A549 (cell line): ENCODE data around the gene PIP4K2B. TPM values are rescaled to one million over a fixed set of nuclear protein-coding genes. Genes with fewer than 3 reads are reported as not detected.
A peak's percentile ranks its signal among the peaks of the same experiment; 100 is the strongest.

ENCODE experiments used
- ATAC-seq, 2 experiments: fragments of 200-7000 bp in 1 of 2; fragments of >200 bp in 1 of 2; cut with Nextera tagmentation in 1 of 2; cut with Tn5 transposase in 1 of 2; 3 replicates each; pipeline versions ENCODE4 v1.8.0 to v1.9.1; 2018 to 2020; ENCODE audit warnings: mild to moderate bottlenecking in 1 of 2, moderate library complexity in 1 of 2
- CTCF ChIA-PET: fragments of 300-600 bp; sonication (Branson Sonifier 250); formaldehyde crosslinking; extraction: SDS; loops from one replicate; lab custom pipeline; 2021; ENCODE audit warnings: antibody characterized with exemption, inconsistent platforms; lab: Yijun Ruan, JAX
- POLR2A ChIA-PET: fragments of 350-600 bp; formaldehyde crosslinking; extraction: SDS; loops from one replicate; lab custom pipeline; 2021; ENCODE audit warnings: antibody characterized with exemption, inconsistent platforms; lab: Yijun Ruan, JAX
- DNase-seq, 2 experiments: peaks; one replicate each; pipeline versions ENCODE4 v3.0.0 to v3.0.0-alpha.2; 2011 to 2016; ENCODE audit warnings: low read depth in 1 of 2, low spot score in 1 of 2
- FAIRE-seq: peaks from 2 replicates; lab custom pipeline; 2011; peaks lifted over from hg19 to GRCh38; lab: Jason Lieb, UNC
- H3K27ac ChIP-seq, 2 experiments: fragments of >200 bp; sonication (Bioruptor Twin); formaldehyde crosslinking; 3 replicates each; pipeline ENCODE4 v1.5.1; 2016 to 2017
- H3K4me1 ChIP-seq: fragments of >200 bp; sonication (Bioruptor Twin); formaldehyde crosslinking; 3 replicates; pipeline ENCODE4 v1.6.1; 2016
- H3K4me2 ChIP-seq: fragments of >200 bp; sonication (Bioruptor Twin); formaldehyde crosslinking; 3 replicates; pipeline ENCODE4 v1.6.1; 2016
- H3K4me3 ChIP-seq: fragments of >200 bp; sonication (Bioruptor Twin); formaldehyde crosslinking; 3 replicates; pipeline ENCODE4 v1.5.1; 2016
- H3K9me3 ChIP-seq: fragments of >200 bp; sonication (Bioruptor Twin); formaldehyde crosslinking; 3 replicates; pipeline ENCODE4 v1.6.1; 2016
- CBX2 ChIP-seq: fragments of 200-600 bp; sonication (generic); IDR thresholded peaks from 2 replicates; pipeline ENCODE4 v1.6.1; 2016; ENCODE audit warnings: low read depth, mild to moderate bottlenecking, borderline replicate concordance
- CEBPB ChIP-seq, 2 experiments: fragments of >200 bp in 1 of 2; sonication (Bioruptor Twin) in 1 of 2; formaldehyde crosslinking in 1 of 2; IDR thresholded peaks; 2 replicates each; pipeline ENCODE4 v1.6.1; 2012 to 2016
- EHMT2 ChIP-seq: fragments of 200-600 bp; sonication (generic); IDR thresholded peaks from 2 replicates; pipeline ENCODE4 v1.6.1; 2016; ENCODE audit warnings: antibody characterized with exemption, low read depth, mild to moderate bottlenecking, moderate library complexity
- FOXS1 ChIP-seq: fragments of 250-450 bp; sonication (Bioruptor Pico); IDR thresholded peaks from 2 replicates; pipeline ENCODE4 v1.5.0; 2020; ENCODE audit warnings: mild to moderate bottlenecking, moderate library complexity
- HDAC2 ChIP-seq: fragments of 200-600 bp; sonication (generic); IDR thresholded peaks from 2 replicates; pipeline ENCODE4 v1.6.1; 2016
- HEYL ChIP-seq: fragments of 250-450 bp; sonication (Bioruptor Pico); IDR thresholded peaks from 2 replicates; pipeline ENCODE4 v1.8.0; 2021; ENCODE audit warnings: mild to moderate bottlenecking, moderate library complexity
- HOXB13 ChIP-seq: fragments of 250-450 bp; sonication (Bioruptor Pico); IDR thresholded peaks from 2 replicates; pipeline ENCODE4 v1.5.0; 2020; ENCODE audit warnings: low read depth, mild to moderate bottlenecking, moderate library complexity
- MAFK ChIP-seq: fragments of 450-650 bp; IDR thresholded peaks from 2 replicates; pipeline ENCODE4 v1.6.1; 2014; ENCODE audit not compliant: partially characterized antibody
- MYC ChIP-seq: IDR thresholded peaks from 2 replicates; pipeline ENCODE4 v1.6.1; 2012; ENCODE audit warnings: mild to moderate bottlenecking, inconsistent platforms, low read length, improper control_type of control experiment, borderline replicate concordance
- NFE2L2 ChIP-seq: fragments of 150-350 bp; conservative IDR thresholded peaks from 2 replicates; pipeline ENCODE4 v1.6.1; 2014; ENCODE audit warnings: low read length
- NR3C1 ChIP-seq: fragments of >200 bp; sonication (Bioruptor Twin); formaldehyde crosslinking; IDR thresholded peaks from 3 replicates; pipeline ENCODE4 v1.6.1; 2017
- RFX5 ChIP-seq: fragments of 450-650 bp; IDR thresholded peaks from 2 replicates; pipeline ENCODE4 v1.7.1; 2014; ENCODE audit warnings: antibody characterized with exemption, mild to moderate bottlenecking, moderate library complexity
- RNF2 ChIP-seq: fragments of 200-600 bp; sonication (generic); IDR thresholded peaks from 2 replicates; pipeline ENCODE4 v1.6.1; 2016; ENCODE audit warnings: low read depth, mild to moderate bottlenecking, antibody characterized with exemption, moderate library complexity, borderline replicate concordance
- SMC3 ChIP-seq: fragments of >200 bp; sonication (Bioruptor Twin); formaldehyde crosslinking; IDR thresholded peaks from 3 replicates; pipeline ENCODE4 v1.6.1; 2018; ENCODE audit warnings: inconsistent platforms
- SREBF2 ChIP-seq: fragments of 450-650 bp; IDR thresholded peaks from 2 replicates; pipeline ENCODE4 v1.6.1; 2014; ENCODE audit warnings: mild to moderate bottlenecking, moderate library complexity
- ZC3H11A ChIP-seq: fragments of 450-650 bp; IDR thresholded peaks from 2 replicates; pipeline ENCODE4 v1.6.1; 2014; ENCODE audit warnings: antibody characterized with exemption, mild to moderate bottlenecking
- ZNF302 ChIP-seq: fragments of 250-450 bp; sonication (Bioruptor Pico); IDR thresholded peaks from 2 replicates; pipeline ENCODE4 v1.9.0; 2021; ENCODE audit warnings: inconsistent platforms, mild to moderate bottlenecking, moderate library complexity
- ZSCAN20 ChIP-seq: fragments of 250-450 bp; sonication (Bioruptor Pico); IDR thresholded peaks from 2 replicates; pipeline ENCODE4 v1.8.0; 2022; ENCODE audit warnings: mild to moderate bottlenecking, moderate library complexity
- WGBS: methylation state at CpG from one replicate; pipeline ENCODE4 v1.1.6; 2017; ENCODE audit errors: missing lambda C conversion rate; 5-methylcytosine and 5-hydroxymethylcytosine counted together
- polyA plus RNA-seq, 4 experiments: library from polyadenylated mRNA; depleted of rRNA in 3 of 4; stranded (reverse); fragments of >200 nt; fragmentation: RNase III in 1 of 4; extraction: RNeasy Plus Mini Kit Qiagen cat#74134 plus additional on column Dnase treatment in 1 of 4; gene quantifications; 2 replicates in 3 of 4; 3 replicates in 1 of 4; pipeline ENCODE4 v1.2.3, GENCODE V29; 2011 to 2017
- TF ChIP-seq, protein P1 (sequence below): IDR thresholded peaks from 2 replicates; pipeline ENCODE4 v1.6.1; 2012
- TF ChIP-seq, protein P2 (sequence below): IDR thresholded peaks from 2 replicates; pipeline ENCODE4 v1.6.1; 2012; ENCODE audit warnings: low read depth, borderline replicate concordance
- TF ChIP-seq, protein P3 (sequence below): fragments of 150-350 bp; IDR thresholded peaks from 2 replicates; pipeline ENCODE4 v1.6.1; 2014; ENCODE audit warnings: low read depth, mild to moderate bottlenecking, low read length
- TF ChIP-seq, protein P4 (sequence below): fragments of >200 bp; sonication (Bioruptor Twin); formaldehyde crosslinking; IDR thresholded peaks from 3 replicates; pipeline ENCODE4 v1.6.1; 2016

PIP4K2B gene
- polyA plus RNA-seq, 2 of the 4 experiments (the other 2 are of a cell fraction), result 40.3 to 53.7 TPM

DNA sequence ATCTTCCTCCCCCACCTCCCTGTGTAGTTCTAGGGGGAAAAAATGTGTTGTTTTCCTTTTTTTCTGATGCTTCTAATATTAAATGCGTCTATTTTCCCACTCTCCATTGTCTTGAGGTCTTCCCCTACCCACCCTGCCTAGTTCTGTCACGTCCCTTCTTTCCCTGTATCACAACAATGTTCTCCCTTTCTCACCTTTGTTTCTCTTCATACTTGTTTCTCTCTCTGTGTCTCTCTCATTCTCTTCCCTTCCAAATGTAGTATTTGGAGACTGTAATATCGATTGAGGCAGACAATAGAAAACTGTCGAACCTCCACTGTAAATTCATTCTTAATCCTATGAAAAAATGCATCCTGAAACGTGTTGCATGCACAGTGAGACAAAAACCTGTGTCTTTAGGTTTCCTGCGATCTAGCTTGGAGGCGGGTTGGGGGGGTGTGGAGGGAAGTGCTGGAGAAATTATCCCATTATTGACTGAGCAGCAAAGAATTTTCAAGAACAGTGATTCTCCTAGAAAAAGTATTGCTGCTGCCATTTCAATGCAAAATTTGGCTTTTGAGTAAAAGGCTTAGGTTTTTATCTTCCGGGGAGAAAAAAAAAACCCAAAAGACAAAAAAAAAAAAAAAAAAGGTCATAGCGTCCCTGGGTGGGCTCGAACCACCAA, 48.1 kb downstream of the PIP4K2B start:
- WGBS, result 2% methylated on average over 10 of the region's 10 CpGs
- FAIRE-seq, result no peak
- CTCF ChIA-PET, result interaction anchor here (0.7 to 2.4 kb wide), 9 partner anchors 11 to 368 kb away, joined by 3 to 33 read pairs (median 4); no protein-coding TSS in a partner anchor

DNA sequence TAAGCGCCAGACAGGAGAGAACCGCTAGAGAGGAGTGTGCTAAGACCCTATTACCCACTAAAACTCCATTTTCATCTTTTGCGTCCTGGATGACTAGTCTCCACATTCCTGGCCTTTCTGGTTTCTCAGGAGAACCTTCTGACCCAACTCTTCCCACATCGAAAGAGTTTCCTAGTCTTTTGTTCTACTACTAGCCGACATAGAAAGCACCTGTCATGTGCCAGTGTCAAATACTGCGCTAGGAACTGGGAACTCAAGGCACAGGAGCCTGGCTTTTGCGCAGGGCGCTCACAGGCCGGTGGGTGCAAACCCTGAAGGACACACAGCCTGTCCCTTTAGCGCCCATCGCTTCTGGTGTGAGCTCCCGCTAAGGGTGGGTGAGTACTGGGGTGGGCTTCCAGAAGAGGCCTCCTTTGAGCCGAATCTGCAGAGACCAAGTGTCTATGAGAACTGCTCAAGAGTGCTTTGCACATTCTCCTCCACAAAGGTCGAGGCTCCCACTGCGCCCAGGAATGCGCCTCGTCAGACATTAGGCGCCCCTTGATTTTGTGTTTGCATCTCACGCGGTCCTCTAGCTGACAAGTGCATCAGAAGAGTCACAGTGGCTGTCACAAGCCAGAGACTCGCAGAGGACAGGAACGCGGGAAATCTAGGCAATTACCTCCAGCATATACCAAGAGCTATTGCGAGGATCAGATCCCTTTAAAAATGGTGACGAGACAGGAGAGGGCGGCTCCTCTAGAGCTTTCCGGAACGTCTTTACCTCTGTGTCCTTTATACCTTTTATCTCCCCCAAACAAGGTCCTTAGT, 48.8 kb downstream of the PIP4K2B start:
- peak in 1 of 2 experiments; percentile 8; a peak in 2 of 6 replicates for ATAC-seq
- peak overlapping the region; percentile 90 to 98 for H3K27ac ChIP-seq
- no peak for FAIRE-seq
- H3K4me2 ChIP-seq, result peak overlapping the region; percentile 82
- peak overlapping the region; percentile 96 for H3K4me3 ChIP-seq
- peaks cover 37% of the 10 kb centered on the region for H3K4me1 ChIP-seq
- ChIA-PET POLR2A (interaction anchor here (1.0 to 2.0 kb wide), 4 partner anchors 15 to 103 kb away, joined by 3 to 8 read pairs (median 4); partner anchors contain the start of gene CISD3), CTCF (interaction anchor here (0.8 to 2.4 kb wide), 5 partner anchors 11 to 368 kb away, joined by 3 to 33 read pairs (median 4); no protein-coding TSS in a partner anchor)
- DNase-seq, result peak in 1 of 2 experiments; percentile 55
- whole genome bisulfite sequencing, result 41% methylated on average over 28 of the region's 28 CpGs
- H3K9me3 ChIP-seq, result no peaks in the 10 kb centered on the region
- TF ChIP-seq MAFK (peak; percentile 24), FOXS1 (CRISPR knock-in tag) (no peak), RFX5 (no peak)
- TF ChIP-seq, protein P1, sequence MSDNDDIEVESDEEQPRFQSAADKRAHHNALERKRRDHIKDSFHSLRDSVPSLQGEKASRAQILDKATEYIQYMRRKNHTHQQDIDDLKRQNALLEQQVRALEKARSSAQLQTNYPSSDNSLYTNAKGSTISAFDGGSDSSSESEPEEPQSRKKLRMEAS, result peak; percentile 40; the same call in 1 of the 2 replicates
- TF ChIP-seq, protein P2, sequence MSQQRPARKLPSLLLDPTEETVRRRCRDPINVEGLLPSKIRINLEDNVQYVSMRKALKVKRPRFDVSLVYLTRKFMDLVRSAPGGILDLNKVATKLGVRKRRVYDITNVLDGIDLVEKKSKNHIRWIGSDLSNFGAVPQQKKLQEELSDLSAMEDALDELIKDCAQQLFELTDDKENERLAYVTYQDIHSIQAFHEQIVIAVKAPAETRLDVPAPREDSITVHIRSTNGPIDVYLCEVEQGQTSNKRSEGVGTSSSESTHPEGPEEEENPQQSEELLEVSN, result peak; percentile 73; the same call in 1 of the 2 replicates

More for the DNA sequence above, 48.1 kb downstream of the PIP4K2B start:
- Histone ChIP-seq H3K27ac (peak overlapping the region; percentile 90 to 98), H3K4me2 (peak overlapping the region; percentile 82), H3K4me1 (peaks cover 29% of the 10 kb centered on the region), H3K9me3 (no peaks in the 10 kb centered on the region), H3K4me3 (peak overlapping the region; percentile 96)
- DNase-seq (peak in 1 of 2 experiments; percentile 61), ATAC-seq (no peak)
- POLR2A ChIA-PET, result interaction anchor here (0.9 to 1.5 kb wide), 8 partner anchors 13 to 118 kb away, joined by 3 to 8 read pairs (median 4); partner anchors contain the start of genes LASP1, MLLT6, PIP4K2B and RPL23
- TF ChIP-seq, protein P2, result 0 out of 2 replicates have a peak, but pooled peaks have one; percentile 18
- TF ChIP-seq MAFK (no peak), SMC3 (0 out of 3 replicates have a peak, but pooled peaks have one; percentile 11), MYC (no peak), RFX5 (no peak), RNF2 (no peak)

DNA sequence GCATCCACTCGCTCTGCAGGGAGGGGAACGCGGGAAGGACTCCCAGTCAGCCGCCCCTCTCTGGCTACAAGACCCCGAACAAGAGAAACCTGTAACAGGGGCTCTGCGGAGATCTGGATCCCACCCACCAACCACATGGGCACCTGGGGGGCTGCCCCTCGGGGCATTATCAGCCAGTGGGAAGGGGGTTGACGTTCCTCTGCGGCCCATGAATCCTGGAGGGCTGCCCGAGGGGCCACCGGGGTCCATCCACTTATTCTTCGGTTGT, 49.4 kb downstream of the PIP4K2B start:
- no peaks in the 10 kb centered on the region for H3K9me3 ChIP-seq
- ChIA-PET POLR2A (interaction anchor here (0.7 to 2.0 kb wide), 5 partner anchors 14 to 104 kb away, joined by 3 to 8 read pairs (median 4); partner anchors contain the start of genes CISD3 and RPL23), CTCF (interaction anchor here (1.4 kb wide), 1 partner anchor 15 kb away, joined by 12 read pairs; no protein-coding TSS in a partner anchor)
- FAIRE-seq (no peak), ATAC-seq (no peak), DNase-seq (no peak)
- TF ChIP-seq, protein P1, result no peak
- TF ChIP-seq NR3C1 (no peak), ZC3H11A (no peak), NFE2L2 (no peak), EHMT2 (no peak), SREBF2 (no peak), HOXB13 (CRISPR knock-in tag) (no peak), CEBPB (IDR thresholded peaks at IDR 0.05) (no peak), HDAC2 (no peak), MAFK (no peak), CBX2 (no peak), ZNF302 (no peak), ZSCAN20 (CRISPR knock-in tag) (no peak), HEYL (no peak)
- TF ChIP-seq, protein P3, sequence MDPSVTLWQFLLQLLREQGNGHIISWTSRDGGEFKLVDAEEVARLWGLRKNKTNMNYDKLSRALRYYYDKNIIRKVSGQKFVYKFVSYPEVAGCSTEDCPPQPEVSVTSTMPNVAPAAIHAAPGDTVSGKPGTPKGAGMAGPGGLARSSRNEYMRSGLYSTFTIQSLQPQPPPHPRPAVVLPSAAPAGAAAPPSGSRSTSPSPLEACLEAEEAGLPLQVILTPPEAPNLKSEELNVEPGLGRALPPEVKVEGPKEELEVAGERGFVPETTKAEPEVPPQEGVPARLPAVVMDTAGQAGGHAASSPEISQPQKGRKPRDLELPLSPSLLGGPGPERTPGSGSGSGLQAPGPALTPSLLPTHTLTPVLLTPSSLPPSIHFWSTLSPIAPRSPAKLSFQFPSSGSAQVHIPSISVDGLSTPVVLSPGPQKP, result no peak
- TF ChIP-seq, protein P4, sequence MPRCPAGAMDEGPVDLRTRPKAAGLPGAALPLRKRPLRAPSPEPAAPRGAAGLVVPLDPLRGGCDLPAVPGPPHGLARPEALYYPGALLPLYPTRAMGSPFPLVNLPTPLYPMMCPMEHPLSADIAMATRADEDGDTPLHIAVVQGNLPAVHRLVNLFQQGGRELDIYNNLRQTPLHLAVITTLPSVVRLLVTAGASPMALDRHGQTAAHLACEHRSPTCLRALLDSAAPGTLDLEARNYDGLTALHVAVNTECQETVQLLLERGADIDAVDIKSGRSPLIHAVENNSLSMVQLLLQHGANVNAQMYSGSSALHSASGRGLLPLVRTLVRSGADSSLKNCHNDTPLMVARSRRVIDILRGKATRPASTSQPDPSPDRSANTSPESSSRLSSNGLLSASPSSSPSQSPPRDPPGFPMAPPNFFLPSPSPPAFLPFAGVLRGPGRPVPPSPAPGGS, result no peak
- peak overlapping the region; percentile 90 to 98 for H3K27ac ChIP-seq
- peak overlapping the region; percentile 96 for H3K4me3 ChIP-seq
- H3K4me2 ChIP-seq, result peak overlapping the region; percentile 82
- WGBS, result 13% methylated on average over 12 of the region's 12 CpGs
- peaks cover 37% of the 10 kb centered on the region for H3K4me1 ChIP-seq
